GM12864 (cell line): ENCODE data around the gene TBKBP1.

ENCODE experiments used
- DNase-seq: peaks from one replicate; pipeline ENCODE4 v3.0.0-alpha.2; 2011; ENCODE audit warnings: low read depth
- H3K4me3 ChIP-seq: 2 replicates; pipeline ENCODE4 v1.5.1; 2011; ENCODE audit warnings: mild to moderate bottlenecking, low read depth, low read length, control low read depth
- CTCF ChIP-seq: IDR thresholded peaks from 2 replicates; pipeline ENCODE4 v1.5.1; 2011; ENCODE audit warnings: low read depth, mild to moderate bottlenecking, moderate library complexity, low read length, control low read depth, inconsistent platforms; ENCODE audit errors: missing control alignments

Gene TBKBP1

GRCh38 chr17:47709594-47709993 lies 15.6 kb downstream of the TBKBP1 start:
- H3K4me3 ChIP-seq = no peak overlapping the region
- DNase-seq = no peak

GRCh38 chr17:47711366-47712099 lies 17.6 kb downstream of the TBKBP1 start:
- TF ChIP-seq CTCF = no peak

More at GRCh38 chr17:47709594-47709993, 15.6 kb downstream of the TBKBP1 start:
- no peak for TF ChIP-seq CTCF

GRCh38 chr17:47712330-47713023 lies 18.5 kb downstream of the TBKBP1 start:
- TF ChIP-seq CTCF = no peak
- DNase-seq = no peak
- H3K4me3 ChIP-seq = no peak overlapping the region

More at GRCh38 chr17:47711366-47712099, 17.6 kb downstream of the TBKBP1 start:
- no peak for DNase-seq
- H3K4me3 ChIP-seq = no peak overlapping the region

GRCh38 chr17:47713980-47714700 lies 20.2 kb downstream of the TBKBP1 start:
- DNase-seq = no peak
- no peak overlapping the region for H3K4me3 ChIP-seq
- TF ChIP-seq CTCF = peak; percentile 14

GRCh38 chr17:47714773-47715396 lies 20.9 kb downstream of the TBKBP1 start:
- TF ChIP-seq CTCF = no peak
- H3K4me3 ChIP-seq = no peak overlapping the region
- no peak for DNase-seq

GRCh38 chr17:47715669-47716325 lies 21.8 kb downstream of the TBKBP1 start:
- H3K4me3 ChIP-seq = no peak overlapping the region

More at GRCh38 chr17:47715669-47716325, 21.8 kb downstream of the TBKBP1 start:
- DNase-seq = no peak
- TF ChIP-seq CTCF = no peak
